HG02588 (cell line): Measurements from ENCODE around the gene CNTN4.

ENCODE experiments used
- ATAC-seq: cut with Tn5 transposase; IDR thresholded peaks from one replicate; pipeline ENCODE4 v1.9.1; 2021; ENCODE audit warnings: mild to moderate bottlenecking, moderate library complexity; ENCODE audit not compliant: unreplicated experiment

CNTN4 gene

DNA sequence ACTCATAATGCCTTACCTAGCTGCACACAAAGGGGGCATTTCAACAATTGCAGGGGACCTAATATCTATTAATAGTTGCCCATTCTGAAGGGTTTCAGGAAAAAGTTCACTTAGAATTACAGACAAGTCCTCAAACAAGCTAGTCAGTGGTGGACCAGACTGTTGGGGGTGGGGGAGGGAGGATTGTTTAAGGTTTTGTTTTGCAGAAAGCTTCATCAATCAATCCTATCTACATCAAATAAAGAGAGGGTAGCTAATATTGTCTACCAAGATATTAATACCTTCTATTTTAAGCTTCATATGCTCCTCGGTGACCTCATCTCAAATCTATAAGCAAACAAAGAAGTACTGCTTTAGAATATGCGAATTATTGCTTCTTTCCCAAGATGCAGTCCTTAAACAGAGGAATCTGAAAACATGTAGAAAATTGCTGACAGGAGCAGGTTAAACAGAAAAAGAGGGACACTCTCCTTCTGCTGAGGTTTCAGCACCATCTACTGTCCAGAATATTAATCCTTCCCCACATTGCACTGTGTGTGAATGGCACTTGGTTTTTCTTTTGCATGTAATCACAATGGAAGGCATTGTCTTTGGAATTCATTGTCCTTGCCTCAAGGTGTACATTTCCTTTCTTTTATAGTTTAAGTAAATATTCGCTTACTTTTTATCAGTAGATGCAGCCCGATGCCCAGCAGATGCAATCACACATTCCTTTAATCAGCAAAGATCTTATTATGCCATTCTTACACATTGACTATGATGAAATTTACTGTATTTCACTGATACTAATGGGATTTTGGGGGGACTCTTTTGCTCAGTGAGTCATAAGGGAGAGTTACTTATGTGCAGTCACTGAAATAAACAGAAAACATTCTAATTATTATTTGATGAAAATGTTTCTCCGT is 916.8 kb downstream of the CNTN4 start:
- peak; percentile 76 for ATAC-seq

- no peak for ATAC-seq
Measured at GRCh38 chr3:3016226-3016625, 917.6 kb downstream of the CNTN4 start.

DNA sequence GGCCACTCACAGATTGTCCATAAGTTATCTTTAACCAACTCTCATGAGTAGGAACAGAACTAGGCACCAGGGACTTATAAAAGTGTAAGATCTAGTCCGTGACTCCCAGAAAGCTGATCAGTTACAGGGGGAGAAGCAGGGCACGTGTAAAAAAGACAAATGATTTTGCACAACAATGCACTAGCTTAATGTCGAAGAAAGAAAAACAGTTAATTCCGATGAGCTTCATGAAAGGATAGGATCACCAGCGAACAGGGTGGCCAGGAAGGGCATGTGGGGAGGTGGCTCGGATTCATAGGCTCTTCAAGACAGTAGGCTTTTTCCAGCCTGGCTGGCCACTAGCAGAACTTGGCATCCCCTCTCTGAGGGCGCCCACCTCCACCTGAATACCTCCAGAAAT is 921.5 kb downstream of the CNTN4 start:
- ATAC-seq = no peak

DNA sequence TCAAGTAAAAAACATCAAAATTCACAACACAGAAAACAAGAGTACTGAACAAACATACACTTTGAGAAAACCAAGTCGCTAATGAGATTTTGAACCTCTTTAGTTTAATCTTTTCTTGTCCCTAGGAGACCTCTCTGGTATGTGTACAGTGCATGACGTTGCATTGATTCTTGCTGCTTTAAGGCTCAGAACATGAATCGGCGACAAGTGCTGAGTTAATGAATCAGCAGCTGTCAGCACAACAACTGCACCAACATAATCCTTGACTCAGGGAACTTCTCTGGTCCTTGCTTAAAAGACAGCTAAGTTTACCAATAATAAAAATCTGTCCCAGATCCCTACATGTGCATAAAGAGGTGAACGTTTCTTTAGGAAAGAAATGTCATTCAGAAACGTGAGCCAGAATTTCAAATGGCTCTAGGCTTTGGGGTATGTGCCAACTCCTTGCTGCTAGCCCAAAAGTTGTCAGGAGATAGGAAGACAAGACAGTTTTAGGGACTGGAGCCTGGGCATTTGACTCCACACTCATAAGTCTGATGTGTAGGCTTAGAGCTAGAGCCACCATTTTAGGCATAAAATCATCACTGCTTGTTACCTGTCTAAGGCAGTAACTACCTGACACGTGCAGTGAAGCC is 924.6 kb downstream of the CNTN4 start:
- ATAC-seq = no peak

DNA sequence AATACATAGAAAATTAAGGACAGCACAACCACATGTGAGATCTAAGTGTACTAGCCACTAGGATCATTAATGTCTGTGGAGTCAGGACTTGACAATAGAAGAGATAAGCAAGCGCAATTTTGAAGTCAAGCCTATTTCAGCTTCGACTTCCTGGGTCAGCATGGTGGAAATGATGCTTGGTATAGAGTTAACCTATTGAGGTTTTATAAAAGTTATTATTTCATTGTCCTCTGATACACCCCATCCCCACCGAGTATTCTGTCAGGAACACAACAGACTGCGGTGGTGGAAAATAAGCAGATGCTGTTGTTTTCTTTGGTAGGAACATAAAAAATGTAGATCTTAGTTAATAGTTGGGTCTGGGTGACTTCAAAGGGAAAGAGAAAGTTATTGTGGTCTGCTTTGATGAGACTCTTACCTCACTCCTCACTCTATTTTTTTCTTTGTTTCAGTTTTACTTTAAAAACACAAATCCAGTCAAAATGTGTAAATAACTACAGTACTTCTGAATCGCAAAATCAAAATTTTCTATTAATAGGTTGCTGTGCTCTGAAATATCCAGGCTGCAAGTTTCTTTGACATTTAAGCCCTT is 929.4 kb downstream of the CNTN4 start:
- ATAC-seq = peak; percentile 92

DNA sequence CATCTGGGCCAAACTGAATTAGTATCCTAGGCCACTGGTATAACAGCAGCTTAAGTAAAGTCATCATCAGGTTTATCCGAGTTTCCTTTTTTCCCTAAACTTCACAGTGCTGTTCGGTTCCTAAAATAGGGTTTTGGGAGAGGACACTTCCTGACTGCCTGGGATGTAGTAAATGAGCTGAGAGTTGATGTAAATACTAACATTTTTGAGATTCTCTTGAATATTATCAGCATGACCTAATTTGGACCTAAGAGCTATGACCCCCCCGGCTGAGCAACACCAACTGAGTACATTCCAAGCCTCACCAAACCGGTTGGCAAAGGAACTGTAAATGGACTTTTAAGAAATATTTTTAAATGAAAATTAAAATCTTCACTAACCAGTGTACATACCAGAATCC is 932.7 kb downstream of the CNTN4 start:
- ATAC-seq = no peak

GRCh38 chr3:3037156-3037555 is 938.5 kb downstream of the CNTN4 start:
- no peak for ATAC-seq

GRCh38 chr3:3038201-3038991 is 939.7 kb downstream of the CNTN4 start:
- no peak for ATAC-seq

GRCh38 chr3:3053974-3054373 is 955.3 kb downstream of the CNTN4 start:
- no peak for ATAC-seq

DNA sequence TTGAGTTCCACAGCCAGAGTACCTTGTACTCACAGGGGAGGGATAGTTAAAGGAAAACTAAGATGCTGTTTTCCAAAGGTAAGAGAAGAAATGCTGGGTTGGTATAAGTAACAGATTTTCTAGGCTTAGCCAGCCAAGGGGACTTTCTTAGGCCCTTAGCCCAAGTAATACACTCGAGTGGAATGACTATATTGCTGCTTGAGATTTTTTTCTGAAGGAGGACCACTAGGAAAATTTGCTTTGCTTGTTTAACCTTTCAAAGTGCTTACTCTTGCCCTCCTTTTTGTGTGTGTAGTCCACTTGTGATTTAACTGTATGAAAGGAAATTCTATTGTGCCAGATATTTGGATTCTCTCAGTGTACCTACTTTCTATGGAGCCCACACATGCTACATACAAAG is 961.0 kb downstream of the CNTN4 start:
- no peak for ATAC-seq

DNA sequence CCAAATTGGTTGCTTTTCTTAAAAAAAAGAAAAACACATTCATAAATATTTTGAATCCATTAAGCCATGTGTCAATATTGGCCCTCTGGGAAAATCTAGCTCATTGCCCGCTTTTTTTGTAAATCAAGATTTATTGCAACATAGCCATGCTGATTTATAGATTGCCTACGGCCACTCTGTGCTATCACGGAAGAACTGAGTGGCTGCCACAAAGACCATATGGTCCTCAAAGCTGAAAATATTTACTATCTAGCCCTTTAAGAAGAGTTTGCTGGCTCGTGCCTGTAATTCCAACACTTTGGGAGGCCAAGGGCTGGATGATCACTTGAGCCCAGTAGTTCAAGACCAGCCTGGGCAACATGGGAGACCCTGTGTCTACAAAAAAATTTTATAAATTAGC is 965.6 kb downstream of the CNTN4 start:
- no peak for ATAC-seq

DNA sequence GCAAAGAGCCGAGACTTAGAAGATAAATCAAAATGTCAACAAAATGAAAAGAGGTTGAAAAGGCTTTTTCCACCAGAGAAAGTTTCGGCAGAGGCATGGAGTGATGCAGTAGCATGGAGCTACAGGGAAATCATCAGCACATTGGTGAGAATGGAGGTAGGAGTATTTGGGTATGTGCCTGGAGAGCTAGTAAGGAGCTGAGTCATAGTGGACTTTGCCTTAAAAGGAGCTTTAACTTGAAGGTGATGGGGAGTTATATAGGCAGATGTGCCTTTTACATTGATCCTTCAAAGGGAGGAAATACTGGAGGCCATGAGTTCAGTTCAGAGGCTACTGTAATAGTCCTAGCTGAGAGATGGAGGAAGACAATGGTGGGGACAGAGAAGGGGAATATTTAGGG is 967.2 kb downstream of the CNTN4 start:
- ATAC-seq = no peak

DNA sequence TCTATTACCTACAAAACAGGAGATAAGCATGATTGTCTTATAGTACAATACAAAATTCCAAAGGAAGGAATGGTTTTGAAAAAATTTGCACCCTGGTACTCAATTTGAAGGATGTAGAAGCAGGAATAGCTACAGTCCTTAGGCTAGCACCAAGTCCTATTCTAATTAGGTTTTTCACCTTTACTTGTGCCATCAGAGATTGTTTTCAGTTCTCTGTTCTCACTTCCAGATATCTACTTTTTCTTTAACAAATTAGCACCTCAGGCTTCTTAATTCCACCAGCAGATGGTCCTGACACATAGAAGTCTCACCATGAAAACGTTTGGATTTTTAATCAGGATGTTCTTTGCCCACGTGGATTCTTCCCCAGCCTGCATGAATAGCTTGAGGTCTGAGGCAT is 967.7 kb downstream of the CNTN4 start:
- peak; percentile 88 for ATAC-seq

GRCh38 chr3:3066910-3067309 is 968.2 kb downstream of the CNTN4 start:
- ATAC-seq = no peak

GRCh38 chr3:3068358-3068881 is 969.8 kb downstream of the CNTN4 start:
- no peak for ATAC-seq

DNA sequence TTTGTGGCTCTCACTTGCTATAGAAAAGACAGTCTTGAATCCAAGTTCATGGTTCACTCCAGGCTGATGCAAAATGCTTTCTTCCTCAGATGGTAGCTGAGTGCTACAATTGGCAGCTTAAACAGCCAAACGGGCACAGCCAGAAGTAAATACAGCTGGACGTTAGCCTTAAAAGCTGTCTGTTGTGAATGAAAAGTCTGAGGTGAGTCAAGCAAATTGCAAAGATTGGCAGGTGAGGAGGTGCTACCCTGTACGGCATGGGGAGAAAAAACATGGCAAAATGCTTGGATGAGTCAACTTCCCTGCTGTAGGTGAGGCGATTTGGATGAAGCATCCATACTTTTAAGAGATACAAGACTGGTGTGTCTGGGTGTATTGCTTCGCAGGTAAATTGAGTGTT is 971.1 kb downstream of the CNTN4 start:
- no peak for ATAC-seq

GRCh38 chr3:3071136-3071535 is 972.5 kb downstream of the CNTN4 start:
- no peak for ATAC-seq

DNA sequence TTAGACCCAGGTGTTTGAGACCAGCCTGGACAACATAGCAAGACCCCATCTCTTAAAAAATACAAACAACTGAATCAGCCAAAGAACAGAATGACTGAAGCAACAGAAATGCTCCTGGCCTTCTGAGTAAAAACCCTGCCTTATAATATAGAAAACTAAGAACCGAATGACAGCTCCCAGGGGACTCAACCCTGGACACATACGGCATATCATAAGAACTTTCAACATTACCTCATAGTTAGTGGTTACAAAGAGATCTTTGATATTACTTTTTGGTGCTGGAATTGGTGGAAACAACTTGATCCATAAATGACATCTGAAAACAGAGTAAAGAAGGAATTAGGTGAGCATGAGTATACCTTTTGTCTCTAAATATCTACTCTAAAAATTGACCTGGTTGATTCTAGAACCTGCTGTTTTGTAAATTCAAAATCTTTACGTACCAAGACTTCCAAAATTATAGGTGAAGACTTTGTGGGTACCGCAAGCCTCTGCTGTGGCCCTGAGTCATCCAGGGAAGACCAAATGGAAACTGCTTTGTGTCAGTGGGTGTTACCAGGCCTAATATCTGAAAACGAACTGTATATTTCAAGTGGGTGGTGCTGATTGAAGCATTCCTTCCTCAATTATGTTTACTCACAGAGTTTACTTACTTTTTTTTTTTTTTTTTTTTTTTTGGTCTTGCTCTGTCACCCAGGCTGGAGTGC is 976.0 kb downstream of the CNTN4 start:
- ATAC-seq = peak; percentile 81

GRCh38 chr3:3080309-3080708 is 981.6 kb downstream of the CNTN4 start:
- ATAC-seq = no peak
